BE2C (cell line): ENCODE results near the gene TOLLIP.
"Not testable (repeated sequence)": the region's sequence is repeated elsewhere in the genome, so short reads cannot be mapped to it uniquely, and the experiment has no call there.

Source experiments
- DNase-seq: peaks from one replicate; pipeline ENCODE4 v3.0.0-alpha.2; 2020
- H3K27me3 ChIP-seq: fragments of 250-450 bp; sonication (Bioruptor Pico); 2 replicates; pipeline ENCODE4 v1.5.1; 2020; ENCODE audit warnings: mild to moderate bottlenecking
- H3K36me3 ChIP-seq: fragments of 250-450 bp; sonication (Bioruptor Pico); 2 replicates; pipeline ENCODE4 v1.5.1; 2020; ENCODE audit warnings: mild to moderate bottlenecking
- H3K4me1 ChIP-seq: fragments of 250-450 bp; sonication (Bioruptor Pico); 2 replicates; pipeline ENCODE4 v1.5.1; 2020
- H3K4me3 ChIP-seq: 2 replicates; pipeline ENCODE4 v1.5.1; 2011; ENCODE audit warnings: low read depth, low read length
- H3K9me3 ChIP-seq: fragments of 250-450 bp; sonication (Bioruptor Pico); 2 replicates; pipeline ENCODE4 v1.5.1; 2020
- CTCF ChIP-seq: IDR thresholded peaks from 2 replicates; pipeline ENCODE4 v1.5.1; 2012; ENCODE audit warnings: mild to moderate bottlenecking, low read depth, low read length

Gene TOLLIP

DNA sequence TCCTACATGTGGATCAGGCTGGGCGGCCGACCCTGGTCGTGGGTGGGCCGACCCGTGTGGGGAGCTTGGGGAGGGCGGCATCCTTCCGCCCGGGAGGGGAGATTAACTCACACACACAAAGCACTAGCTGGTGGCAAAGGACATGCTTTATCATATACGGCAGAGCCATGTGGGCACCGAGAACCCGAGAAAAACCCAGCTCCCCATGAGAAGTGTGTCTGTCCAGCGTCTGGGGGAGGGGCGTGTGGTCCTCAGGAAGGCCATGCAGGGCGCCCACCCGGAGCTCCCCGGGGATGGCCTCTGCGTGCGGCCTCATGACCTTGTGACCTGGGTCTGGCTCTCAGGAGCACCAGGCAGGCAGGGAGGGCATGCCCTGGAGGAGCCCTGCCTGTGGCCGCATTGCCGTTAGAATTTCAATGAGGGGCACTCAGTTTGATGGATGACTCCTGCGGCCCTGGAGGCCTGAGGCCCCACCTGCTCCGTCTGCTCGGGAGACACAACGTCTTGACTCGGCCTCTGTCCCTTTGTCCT lies 39.4 kb upstream of the TOLLIP start:
- DNase-seq, result no peak

DNA sequence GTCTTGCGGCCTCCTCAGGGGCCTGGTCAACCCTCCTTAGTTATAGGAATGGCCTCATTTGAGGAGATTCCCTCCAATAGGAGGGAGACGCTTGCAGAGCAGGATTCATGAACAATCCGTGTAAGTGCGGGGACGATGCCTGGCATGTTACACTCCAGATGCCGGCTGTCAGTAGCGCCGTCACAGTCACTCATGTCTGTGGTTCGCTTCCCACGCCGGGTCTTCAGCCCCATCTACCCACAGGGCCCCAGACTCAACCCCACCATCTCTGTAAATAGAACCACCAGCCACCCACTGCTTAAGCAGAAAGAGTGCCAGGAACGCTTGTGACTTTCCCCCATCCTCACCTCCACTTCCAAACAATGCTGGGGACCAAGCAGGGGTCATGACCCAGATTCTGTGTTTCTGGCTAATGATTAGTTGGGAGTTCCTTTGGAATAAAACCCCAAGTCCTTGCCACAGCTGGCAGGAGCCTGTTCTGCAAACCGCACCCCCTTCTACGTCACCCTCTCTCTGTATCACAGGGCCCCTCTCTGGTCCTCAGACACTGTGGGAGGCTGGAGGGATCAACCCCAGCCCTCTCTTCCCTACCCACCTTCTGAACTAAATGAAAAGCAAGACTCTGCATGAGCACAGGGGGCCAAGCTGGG lies 38.8 kb upstream of the TOLLIP start:
- no peak for DNase-seq
- H3K36me3 ChIP-seq, result no peaks in the 10 kb centered on the region
- H3K4me3 ChIP-seq, result no peak overlapping the region
- no peak for TF ChIP-seq CTCF
- no peaks in the 10 kb centered on the region for H3K27me3 ChIP-seq
- H3K9me3 ChIP-seq, result no peaks in the 10 kb centered on the region
- H3K4me1 ChIP-seq, result no peaks in the 10 kb centered on the region

More for the DNA sequence above, 39.4 kb upstream of the TOLLIP start:
- no peaks in the 10 kb centered on the region for H3K9me3 ChIP-seq
- H3K27me3 ChIP-seq, result no peaks in the 10 kb centered on the region
- no peak overlapping the region for H3K4me3 ChIP-seq
- no peaks in the 10 kb centered on the region for H3K4me1 ChIP-seq
- no peaks in the 10 kb centered on the region for H3K36me3 ChIP-seq
- no peak for TF ChIP-seq CTCF

DNA sequence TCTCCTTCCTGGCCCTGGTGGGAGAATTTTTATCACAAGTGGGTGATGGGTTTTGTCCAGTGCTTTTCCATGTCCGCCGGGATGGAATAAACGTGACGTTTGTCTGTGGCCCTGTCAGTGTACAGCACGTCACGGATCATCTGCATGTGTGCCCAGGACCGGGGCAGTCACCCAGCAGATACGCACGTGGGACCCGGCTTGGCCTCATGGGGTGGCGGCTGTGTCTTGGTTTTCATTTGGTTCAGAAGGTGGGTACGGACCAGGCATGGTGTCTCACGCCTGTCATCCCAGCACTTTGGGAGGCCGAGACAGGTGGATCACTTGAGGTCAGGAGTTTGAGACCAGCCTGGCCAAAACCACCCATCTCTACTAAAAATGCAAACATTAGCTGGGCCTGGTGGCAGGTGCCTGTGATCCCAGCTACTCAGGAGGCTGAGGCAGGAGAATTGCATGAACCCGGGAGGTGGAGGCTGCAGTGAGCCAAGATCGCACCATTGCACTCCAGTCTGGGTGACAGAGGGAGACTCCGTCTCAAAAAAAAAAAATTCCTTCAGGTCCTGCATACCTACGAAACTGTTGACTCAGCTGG lies 38.1 kb upstream of the TOLLIP start:
- not testable (repeated sequence) for H3K36me3 ChIP-seq, H3K4me1 ChIP-seq, H3K27me3 ChIP-seq, DNase-seq, H3K9me3 ChIP-seq, H3K4me3 ChIP-seq

DNA sequence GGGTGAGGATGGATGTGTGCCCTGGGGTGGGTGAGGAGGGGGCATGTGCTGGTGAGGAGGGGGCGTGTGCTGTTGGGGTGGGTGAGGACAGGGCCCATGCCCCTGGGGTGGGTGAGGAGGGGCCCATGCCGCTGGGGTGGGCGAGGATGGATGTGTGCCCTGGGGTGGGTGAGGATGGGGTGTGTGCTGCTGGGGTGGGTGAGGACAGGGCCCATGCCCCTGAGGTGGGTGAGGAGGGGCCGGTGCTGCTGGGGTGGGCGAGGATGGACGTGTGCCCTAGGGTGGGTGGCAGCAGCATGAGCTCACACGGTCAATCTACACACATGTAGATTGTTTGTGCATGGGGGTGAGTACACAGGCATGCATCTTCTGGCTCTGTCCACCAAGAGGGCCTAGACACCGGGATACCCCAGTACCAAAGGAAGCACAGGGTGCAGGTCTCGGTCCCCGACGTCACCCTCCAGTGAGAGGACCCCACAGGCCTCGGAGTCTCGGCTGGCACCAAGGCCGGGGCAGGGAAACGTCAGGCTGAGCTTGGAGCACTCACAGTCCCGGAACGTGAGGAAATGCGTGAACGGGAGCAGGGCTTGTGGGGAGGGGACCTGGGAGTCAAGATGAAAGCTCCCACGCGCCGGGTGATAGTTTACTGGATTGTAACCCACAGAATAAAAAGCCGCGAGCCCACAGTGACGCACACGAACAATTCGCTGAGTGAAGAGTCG lies 37.4 kb upstream of the TOLLIP start:
- no peak overlapping the region for H3K4me3 ChIP-seq
- DNase-seq, result no peak
- H3K36me3 ChIP-seq, result no peaks in the 10 kb centered on the region
- no peak for TF ChIP-seq CTCF
- no peaks in the 10 kb centered on the region for H3K4me1 ChIP-seq
- no peaks in the 10 kb centered on the region for H3K9me3 ChIP-seq
- no peaks in the 10 kb centered on the region for H3K27me3 ChIP-seq

GRCh38 chr11:1345737-1346513 lies 36.5 kb upstream of the TOLLIP start:
- Histone ChIP-seq H3K36me3 (no peaks in the 10 kb centered on the region), H3K4me3 (no peak overlapping the region), H3K4me1 (no peaks in the 10 kb centered on the region), H3K27me3 (no peaks in the 10 kb centered on the region), H3K9me3 (no peaks in the 10 kb centered on the region)
- TF ChIP-seq CTCF, result no peak
- DNase-seq, result no peak

- no peak for DNase-seq
- H3K4me3 ChIP-seq, result no peak overlapping the region
- no peak for TF ChIP-seq CTCF
Observed at GRCh38 chr11:1344056-1344635, 34.7 kb upstream of the TOLLIP start.

More at GRCh38 chr11:1344056-1344635, 34.7 kb upstream of the TOLLIP start:
- Histone ChIP-seq H3K4me1 (no peaks in the 10 kb centered on the region), H3K9me3 (no peaks in the 10 kb centered on the region), H3K27me3 (no peaks in the 10 kb centered on the region), H3K36me3 (no peaks in the 10 kb centered on the region)
